Suprapubic skin (tissue), 4 donors: ENCODE results near the gene SLC35B1.

Experiments
- EP300 ChIP-seq: sonication (generic); formaldehyde crosslinking; IDR thresholded peaks from one replicate; pipeline ENCODE4 v1.6.1; 2017; ENCODE audit warnings: antibody characterized with exemption
- POLR2A ChIP-seq, 2 donors: fragments of 450-650 bp; IDR thresholded peaks; one replicate each; pipeline ENCODE4 v1.6.1; 2017; ENCODE audit warnings: antibody characterized with exemption in 2 of 2, mild to moderate bottlenecking in 2 of 2, moderate library complexity in 2 of 2
- POLR2AphosphoS5 ChIP-seq, 3 donors: sonication (generic); formaldehyde crosslinking; IDR thresholded peaks; one replicate each; pipeline ENCODE4 v1.6.1; 2017; ENCODE audit warnings: antibody characterized with exemption in 3 of 3
- TF ChIP-seq, protein P1 (sequence below), 2 donors: fragments of 200-600 bp in 1 of 2; fragments of 450-650 bp in 1 of 2; sonication (generic) in 1 of 2; IDR thresholded peaks; one replicate each; pipeline ENCODE4 v1.5.1; 2016 to 2019; ENCODE audit warnings: antibody characterized with exemption in 2 of 2, mild to moderate bottlenecking in 1 of 2, moderate library complexity in 1 of 2

DNA sequence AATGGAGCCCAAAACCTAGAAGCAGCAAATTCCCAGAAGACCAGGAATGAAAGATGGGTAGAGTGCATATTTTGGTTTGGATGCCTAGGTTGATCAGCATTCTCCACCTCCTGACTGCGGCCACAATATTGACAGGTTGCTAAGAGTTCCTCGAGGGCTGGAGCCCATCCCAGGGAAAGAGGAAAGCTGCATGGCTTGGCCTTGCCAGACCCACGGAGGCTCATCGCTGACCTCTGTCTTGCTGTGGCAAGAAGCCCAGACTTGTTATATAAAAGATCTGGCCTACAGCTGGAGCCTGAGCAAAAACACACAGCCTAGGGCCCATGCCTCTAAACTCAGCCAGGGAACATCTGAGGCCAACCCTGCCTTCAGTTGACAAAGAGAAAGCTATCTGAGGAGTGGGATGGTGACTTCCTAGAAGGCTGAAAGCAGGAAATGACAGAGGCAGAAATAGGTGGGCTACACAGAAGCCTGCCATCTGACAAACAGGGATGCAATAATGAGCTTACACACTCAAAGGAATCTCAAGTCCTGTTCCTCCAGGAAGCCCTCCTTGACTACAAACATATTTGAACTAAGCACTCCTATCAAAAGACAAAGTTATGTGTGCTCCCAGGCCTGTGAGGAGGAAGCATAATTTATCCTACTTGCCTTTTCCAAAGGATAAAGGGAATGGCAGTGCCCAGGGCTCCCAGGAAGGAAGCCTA lies 22.5 kb upstream of the SLC35B1 start:
- TF ChIP-seq, protein P1, sequence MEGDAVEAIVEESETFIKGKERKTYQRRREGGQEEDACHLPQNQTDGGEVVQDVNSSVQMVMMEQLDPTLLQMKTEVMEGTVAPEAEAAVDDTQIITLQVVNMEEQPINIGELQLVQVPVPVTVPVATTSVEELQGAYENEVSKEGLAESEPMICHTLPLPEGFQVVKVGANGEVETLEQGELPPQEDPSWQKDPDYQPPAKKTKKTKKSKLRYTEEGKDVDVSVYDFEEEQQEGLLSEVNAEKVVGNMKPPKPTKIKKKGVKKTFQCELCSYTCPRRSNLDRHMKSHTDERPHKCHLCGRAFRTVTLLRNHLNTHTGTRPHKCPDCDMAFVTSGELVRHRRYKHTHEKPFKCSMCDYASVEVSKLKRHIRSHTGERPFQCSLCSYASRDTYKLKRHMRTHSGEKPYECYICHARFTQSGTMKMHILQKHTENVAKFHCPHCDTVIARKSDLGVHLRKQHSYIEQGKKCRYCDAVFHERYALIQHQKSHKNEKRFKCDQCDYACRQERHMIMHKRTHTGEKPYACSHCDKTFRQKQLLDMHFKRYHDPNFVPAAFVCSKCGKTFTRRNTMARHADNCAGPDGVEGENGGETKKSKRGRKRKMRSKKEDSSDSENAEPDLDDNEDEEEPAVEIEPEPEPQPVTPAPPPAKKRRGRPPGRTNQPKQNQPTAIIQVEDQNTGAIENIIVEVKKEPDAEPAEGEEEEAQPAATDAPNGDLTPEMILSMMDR (IDR thresholded peaks at IDR 0.05) = no peak
- TF ChIP-seq POLR2AphosphoS5 (IDR thresholded peaks at IDR 0.05) (peak in 1 of 3 donors; percentile 44), POLR2A (IDR thresholded peaks at IDR 0.05) (no peak), EP300 (no peak)
